NCI-H128 (cell line): ENCODE measurements around the gene PRRX2.

Source experiments
- DNase-seq: peaks from one replicate; lab custom pipeline; 2025; ENCODE audit not compliant: unreplicated experiment; lab: John Stamatoyannopoulos, UW

The PRRX2 gene

GRCh38 chr9:129702589-129703520, 37.4 kb downstream of the PRRX2 start:
- no peak for DNase-seq

DNA sequence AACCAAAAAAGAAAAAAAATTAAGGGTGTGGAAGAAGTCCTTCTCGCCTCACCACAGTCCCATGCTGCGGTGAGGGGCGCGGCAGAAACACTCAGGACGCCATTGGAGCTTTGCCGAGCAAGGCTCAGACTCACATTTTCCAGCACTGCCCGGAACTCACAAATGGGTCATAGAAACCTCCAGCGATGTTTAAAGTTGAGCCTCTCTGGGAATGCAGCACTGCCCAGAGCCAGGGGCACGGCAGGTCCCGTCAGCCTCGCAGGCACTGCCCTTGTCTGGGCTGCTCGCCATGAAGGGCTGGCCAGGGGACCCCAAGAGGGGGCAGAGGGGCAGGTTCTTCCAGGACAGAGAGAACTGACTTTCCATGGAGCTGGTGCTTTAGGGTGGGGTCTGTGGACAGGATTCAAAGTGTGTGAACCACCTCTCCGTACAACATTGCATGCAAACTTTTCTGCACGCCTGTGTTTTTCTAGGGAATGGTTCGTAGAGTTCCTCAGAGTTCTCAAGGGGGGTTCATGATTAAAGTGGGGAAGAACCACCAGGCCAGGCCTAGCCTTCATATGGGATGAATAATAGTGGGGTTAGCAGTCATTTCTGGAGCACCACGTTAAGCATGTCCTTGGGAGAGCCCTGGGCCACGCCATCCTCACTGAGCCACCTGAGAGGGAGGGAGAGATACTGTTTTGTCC, 38.4 kb downstream of the PRRX2 start:
- DNase-seq: no peak

DNA sequence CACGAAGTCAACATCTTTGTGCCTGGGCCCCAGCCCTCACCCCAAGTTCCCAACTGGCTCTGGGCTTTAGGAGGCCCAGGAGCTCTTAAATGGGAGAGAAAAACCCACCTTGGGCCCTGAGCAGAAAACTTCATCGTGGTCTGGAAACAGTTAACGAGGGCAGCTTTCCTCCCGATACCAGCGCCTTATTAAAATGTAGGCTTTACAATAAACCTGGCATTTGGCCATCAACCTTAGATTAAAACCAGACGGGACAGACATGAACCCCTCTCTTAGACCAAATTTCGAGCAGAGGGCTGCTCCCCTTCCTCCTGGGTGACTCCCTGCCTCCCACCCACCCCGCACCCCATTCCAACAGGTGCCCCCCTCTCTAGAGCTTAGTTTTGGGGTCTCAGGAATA, 39.4 kb downstream of the PRRX2 start:
- DNase-seq: no peak

DNA sequence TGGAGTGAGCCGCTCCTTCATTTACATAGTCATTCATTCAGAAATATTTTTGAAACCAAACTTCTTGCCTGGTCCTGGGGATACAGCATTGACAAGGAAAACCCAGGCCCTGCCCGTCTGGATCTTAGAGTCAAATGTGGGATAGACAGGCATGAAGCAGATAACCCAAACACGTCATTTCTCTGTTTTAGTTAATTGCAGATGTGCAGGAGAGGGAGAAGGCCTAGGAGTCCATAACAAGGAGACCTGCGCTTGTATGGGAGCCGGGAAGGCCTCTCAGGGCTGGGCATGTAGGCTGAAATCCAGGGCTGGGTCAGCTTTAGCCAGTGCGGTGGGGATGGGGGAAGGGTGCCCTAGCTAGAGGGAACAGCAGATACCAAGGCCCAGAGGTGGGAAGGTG, 43.3 kb downstream of the PRRX2 start:
- no peak for DNase-seq

GRCh38 chr9:129709438-129710168, 44.2 kb downstream of the PRRX2 start:
- DNase-seq: no peak

DNA sequence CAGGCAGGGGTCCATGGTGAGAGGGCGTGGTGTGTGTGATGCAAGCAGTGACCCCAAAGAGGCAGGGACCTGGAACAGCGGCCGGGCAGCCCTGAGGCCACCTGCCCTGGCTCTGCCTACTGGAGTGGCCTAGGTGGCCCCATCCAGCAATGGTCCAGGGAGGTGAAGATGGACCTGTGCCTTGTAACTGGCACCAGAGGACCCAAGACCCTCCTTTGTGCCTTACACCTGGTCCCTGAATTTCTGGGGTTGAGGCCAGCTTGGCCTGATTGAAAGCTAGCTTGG, 44.7 kb downstream of the PRRX2 start:
- DNase-seq: no peak

DNA sequence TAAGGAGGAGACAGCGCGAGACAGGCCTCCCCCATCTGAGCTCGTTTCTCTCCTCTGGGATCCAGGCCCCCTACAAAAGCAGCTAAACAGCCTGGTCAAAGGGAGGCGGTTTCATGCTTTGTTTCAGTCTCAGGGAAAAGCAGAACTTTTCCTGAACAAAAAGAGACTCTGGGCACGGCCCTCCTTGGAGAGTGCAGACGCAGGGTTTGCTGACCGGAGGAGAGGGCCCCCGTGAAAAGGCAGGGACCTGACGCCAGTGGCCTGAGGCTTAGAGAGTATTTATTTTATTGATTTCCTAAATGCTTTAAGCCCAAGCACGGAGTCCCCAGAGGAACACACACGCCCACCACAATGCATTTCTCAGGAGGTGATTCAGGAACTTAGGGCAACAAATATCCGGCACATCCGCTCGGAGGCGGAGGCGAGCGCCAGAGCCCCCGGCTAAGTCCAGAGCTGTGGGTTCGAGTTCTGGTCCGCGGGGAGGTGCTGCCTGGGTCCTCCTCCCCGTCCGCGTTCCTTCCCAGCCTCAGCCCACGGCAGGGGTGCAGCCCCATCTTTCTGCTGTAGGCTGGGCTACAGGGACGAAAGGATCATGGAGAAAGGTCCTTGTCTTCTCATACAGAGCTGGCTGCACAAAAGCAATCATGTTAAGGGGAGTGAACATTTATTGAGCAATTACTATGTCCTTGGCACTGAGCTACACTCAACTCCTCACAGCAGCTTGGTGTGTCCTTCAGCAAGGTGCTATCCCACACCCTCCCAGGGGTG, 47.4 kb downstream of the PRRX2 start:
- DNase-seq: no peak

DNA sequence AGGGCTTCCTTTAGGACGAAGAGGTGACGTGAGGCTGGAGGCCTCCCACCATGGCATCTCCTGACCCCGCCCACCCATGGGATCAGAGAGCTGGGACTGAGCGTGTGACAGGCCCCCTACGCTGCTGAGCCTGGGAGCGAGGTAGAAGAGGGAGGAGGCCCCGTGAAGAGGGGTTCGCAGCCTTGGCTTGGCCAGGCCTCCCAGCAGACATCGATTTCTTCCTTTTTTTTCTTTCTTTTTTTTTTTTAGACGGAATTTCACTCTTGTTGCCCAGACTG, 47.9 kb downstream of the PRRX2 start:
- no peak for DNase-seq

GRCh38 chr9:129714511-129715061, 49.1 kb downstream of the PRRX2 start:
- no peak for DNase-seq

DNA sequence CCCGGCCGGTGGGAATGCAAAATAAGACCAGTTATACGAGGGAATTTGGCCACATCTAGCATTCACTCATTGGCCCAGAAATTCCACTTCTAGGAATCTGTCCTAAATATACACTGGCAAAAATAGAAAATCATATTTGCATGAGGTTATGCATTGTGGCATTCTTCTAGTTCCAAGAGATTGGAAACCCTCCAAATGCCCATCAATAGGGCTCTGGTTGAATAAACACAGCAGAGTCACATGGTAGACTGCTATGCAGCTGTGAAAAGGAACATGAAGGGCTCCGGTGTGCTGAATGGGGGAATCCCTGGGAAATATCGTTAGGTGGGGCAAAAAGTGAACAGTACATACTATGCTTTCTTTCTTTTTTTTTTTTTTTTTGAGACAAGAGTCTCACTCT, 50.6 kb downstream of the PRRX2 start:
- DNase-seq: no peak

DNA sequence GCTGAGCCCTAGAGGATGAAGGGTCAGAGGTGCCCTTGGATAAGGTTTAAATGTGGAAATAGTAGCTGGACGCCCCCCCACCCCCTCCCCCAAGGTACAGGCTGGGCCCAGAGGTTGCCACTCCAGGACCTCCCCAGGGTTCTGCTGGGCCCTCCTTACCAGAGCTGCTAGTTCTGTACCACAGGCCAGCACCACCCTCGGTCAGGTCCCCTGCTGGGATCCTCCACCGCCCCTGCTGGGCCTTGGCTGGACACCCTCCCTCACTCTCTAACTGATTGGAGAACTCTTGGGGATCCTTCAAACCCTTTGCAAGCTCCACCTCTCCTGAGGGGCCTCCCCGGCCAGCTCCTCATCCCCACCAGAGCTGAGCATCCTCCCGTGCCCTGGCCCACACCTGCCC, 52.5 kb downstream of the PRRX2 start:
- no peak for DNase-seq

DNA sequence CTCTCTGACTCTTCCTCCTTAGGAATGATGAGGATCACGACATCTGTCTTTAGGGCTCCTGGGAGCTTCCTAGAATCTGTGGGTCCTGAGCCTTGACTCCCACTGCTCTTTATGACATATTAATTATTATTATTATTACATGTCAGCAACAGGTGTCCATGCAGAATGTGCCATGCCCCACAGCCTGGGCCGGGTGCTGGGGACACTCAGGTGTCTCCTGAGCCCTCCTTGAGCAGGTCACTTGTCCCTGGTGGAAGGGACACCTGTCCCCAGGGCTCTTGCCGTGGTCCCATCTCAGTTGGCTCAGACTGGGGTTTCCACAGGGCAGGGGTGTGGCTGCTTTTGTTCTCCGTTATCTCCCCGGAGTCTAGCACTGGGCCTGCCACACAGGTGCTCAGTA, 53.2 kb downstream of the PRRX2 start:
- DNase-seq: no peak

DNA sequence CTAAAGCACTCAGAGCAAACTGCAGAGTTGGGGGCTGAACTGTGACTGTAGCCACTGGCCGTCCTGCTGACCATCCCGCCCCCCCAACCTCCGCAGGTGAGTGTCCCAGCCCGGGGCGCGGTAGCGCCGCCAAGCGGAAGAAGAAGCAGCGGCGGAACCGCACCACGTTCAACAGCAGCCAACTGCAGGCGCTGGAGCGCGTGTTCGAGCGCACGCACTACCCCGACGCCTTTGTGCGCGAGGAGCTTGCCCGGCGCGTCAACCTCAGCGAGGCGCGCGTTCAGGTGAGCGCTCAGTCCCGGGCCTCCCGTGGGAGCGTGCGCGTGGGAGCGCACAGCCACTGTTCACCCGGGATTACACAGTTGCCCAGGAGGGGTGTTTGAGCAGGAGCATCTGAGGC, 53.7 kb downstream of the PRRX2 start:
- DNase-seq: no peak

DNA sequence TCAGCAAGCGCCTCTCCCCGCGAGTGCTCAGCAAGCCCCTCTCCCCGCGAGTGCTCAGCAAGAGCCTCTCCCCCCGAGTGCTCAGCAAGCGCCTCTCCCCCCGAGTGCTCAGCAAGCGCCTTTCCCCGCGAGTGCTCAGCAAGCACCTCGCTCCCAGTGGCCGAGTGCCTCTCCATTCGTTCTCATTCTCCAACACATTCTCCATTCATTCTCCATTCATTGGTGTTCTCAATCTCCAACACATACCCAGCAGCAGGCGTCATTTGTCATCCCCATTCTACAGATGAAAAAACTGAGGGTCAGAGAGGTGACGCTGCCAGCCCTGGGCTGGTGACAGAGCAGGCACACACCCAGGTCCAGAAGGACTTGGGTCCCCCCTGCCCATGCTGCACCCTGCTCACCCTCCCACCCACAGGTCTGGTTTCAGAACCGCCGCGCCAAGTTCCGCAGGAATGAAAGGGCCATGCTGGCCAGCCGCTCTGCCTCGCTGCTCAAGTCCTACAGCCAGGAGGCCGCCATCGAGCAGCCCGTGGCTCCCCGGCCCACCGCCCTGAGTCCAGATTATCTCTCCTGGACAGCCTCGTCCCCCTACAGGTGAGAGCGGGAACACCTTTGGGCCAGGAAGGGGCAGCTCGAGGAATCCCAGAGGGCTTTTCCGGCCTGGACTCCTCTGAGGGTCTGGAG, 54.9 kb downstream of the PRRX2 start:
- DNase-seq: no peak

DNA sequence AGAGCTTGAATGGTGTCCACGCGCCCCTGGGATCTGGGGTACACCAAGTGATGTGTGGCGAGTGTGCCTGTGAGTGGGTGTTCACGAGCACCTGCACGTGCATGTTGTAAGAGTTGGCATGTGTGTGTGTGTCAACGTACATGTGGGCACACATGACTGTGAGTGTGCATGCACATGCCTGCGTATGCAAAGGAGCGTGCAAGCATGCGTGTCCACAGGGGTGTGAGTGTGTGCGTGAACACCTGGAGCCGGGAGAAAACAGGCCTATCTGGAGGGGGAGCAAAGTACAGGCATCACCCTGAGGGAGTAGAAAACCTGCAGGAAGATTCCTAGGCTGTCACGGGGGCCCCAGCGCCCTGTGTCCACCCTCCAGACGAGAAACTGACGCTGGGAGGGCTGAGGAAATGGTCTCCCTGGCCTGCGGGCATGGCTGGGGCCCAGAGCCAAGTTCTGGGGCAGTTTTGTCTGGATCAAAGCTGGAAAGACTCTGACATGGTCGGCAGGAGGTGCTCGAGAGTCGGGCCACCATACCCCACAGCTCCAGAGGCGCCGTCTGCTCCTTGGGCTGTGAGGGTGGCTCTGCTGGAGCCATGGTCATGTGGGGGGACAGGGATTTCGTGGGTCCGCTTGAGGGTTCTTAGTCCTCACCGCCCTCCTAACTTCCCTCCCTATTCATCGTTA, 55.6 kb downstream of the PRRX2 start:
- DNase-seq: no peak

GRCh38 chr9:129722913-129723312, 57.5 kb downstream of the PRRX2 start:
- no peak for DNase-seq

DNA sequence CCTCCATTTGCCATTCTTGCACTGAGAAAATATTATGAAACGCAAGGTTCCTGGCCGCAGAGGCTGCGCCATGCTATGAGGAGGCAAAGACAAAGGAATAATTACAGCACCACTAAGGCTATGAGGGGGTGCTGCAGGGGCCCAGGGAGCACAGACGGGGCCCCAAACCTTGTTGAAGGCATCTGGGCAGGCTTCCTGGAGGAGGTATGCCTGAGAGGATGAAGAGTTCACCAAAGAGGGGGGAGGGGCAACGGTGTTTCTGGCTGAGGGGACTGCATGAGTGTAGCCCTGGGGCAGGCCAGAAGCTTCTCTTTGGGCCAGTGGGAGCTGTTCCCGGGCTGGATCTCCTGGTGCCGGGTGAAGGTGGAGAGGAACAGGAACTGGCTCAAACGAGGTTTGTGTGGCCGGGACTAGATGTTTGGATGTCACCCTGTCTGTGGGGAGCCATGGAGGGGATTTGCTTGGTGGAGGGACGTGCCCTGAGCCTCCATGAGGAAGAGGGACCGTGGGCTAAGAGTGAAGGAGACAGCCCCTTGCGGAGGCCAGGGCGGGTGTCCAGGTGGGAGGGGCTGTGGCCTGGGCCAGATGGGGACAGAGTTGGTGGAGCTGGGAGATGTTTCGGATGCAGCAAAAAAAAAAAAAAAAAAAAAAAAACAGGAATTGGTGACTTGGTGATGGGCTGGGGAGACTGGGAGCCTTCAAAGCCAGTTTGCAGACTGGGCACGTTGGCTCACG, 59.2 kb downstream of the PRRX2 start:
- no peak for DNase-seq

DNA sequence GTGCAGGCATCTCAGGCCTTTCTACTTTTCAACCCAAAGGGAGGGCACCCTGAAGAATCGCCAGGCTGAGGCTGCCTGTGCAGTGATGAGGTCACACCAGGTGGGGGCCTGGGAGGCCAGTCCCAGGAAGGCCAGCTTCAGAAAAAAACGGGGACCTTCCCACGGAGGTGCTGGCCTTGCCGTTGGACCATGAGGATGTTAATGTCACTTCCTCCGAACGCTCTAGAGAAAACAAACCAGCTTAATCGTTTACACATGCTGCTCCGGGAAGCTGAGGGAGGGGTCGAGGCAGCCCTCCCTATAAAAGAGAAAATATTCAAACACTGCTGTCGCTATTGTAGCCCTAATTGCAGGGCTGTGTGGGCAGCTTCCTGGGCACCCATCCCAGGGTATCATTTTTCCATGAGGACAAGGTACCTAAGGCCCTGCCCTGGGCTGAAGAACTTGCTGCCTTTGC, 60.4 kb downstream of the PRRX2 start:
- DNase-seq: no peak
